Fibroblast of the aortic adventitia (primary cell): ENCODE measurements around the gene HSPA12A. TPM values are rescaled to one million over a fixed set of nuclear protein-coding genes. Genes with fewer than 3 reads are reported as not detected.

Source experiments
- DNase-seq: peaks from one replicate; pipeline ENCODE4 v3.0.0-alpha.2; 2010; ENCODE audit warnings: low read depth
- H3K4me3 ChIP-seq: 2 replicates; pipeline ENCODE4 v1.5.1; 2011; ENCODE audit warnings: low read depth, mild to moderate bottlenecking, control low read depth, low read length, moderate library complexity
- total RNA-seq: library from RNA; depleted of rRNA; stranded (reverse); fragments of >200 nt; gene quantifications from 2 replicates; pipeline ENCODE4 v1.2.3, GENCODE V29; 2012; ENCODE audit warnings: low replicate concordance
- TF ChIP-seq, protein P1 (sequence below): IDR thresholded peaks from 2 replicates; pipeline ENCODE4 v1.5.1; 2011; ENCODE audit warnings: mild to moderate bottlenecking, low read length, control low read depth, inconsistent platforms; ENCODE audit not compliant: insufficient read depth

HSPA12A gene
- total RNA-seq, 1 donor: 10.3 TPM

GRCh38 chr10:116723428-116724281 is 18.7 kb downstream of the HSPA12A start:
- DNase-seq: no peak
- H3K4me3 ChIP-seq: no peak overlapping the region
- TF ChIP-seq, protein P1, sequence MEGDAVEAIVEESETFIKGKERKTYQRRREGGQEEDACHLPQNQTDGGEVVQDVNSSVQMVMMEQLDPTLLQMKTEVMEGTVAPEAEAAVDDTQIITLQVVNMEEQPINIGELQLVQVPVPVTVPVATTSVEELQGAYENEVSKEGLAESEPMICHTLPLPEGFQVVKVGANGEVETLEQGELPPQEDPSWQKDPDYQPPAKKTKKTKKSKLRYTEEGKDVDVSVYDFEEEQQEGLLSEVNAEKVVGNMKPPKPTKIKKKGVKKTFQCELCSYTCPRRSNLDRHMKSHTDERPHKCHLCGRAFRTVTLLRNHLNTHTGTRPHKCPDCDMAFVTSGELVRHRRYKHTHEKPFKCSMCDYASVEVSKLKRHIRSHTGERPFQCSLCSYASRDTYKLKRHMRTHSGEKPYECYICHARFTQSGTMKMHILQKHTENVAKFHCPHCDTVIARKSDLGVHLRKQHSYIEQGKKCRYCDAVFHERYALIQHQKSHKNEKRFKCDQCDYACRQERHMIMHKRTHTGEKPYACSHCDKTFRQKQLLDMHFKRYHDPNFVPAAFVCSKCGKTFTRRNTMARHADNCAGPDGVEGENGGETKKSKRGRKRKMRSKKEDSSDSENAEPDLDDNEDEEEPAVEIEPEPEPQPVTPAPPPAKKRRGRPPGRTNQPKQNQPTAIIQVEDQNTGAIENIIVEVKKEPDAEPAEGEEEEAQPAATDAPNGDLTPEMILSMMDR: no peak

GRCh38 chr10:116722736-116723427 is 19.5 kb downstream of the HSPA12A start:
- TF ChIP-seq, protein P1: no peak
- DNase-seq: no peak
- no peak overlapping the region for H3K4me3 ChIP-seq

DNA sequence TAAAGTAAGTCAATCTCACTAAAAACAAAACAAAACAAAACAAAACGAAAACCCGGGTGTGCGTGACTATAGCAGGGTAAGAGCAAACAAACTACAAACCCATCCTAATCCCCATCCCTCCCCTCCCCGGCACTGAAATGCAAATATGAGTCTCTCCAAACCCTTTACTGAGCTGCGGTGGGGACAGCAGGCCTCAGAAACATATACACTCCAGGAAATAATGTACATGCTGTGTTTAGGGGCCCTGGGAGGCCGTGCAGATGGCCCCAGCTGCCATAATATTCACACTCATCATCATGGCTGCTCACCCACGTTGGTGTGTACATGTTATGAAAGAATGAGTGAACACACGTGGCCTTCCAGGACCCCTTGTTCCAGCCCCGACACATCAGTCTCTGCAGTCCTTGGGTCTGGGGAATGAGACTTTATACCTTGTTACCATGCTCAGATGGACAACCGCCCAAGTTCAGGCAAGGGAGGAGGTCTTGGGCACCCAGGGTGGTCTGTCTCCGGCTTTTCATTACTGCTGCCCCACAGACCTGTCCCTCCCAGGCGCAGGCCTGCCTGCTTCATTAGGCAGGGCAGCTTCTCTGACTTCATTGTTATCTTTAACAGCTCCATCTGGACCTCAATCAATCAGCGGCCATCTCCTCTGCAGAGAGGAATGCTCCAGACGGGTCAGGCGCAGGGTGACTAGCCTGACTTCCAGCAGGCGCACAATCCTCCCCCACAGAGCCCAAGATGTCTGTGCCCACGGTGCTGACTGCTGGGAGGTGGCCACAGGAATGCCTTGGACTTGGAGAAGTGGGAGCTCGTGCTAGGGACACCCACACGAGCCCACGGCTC is 20.6 kb downstream of the HSPA12A start:
- TF ChIP-seq, protein P1: no peak
- no peak for DNase-seq
- no peak overlapping the region for H3K4me3 ChIP-seq

- TF ChIP-seq, protein P1: no peak
- no peak for DNase-seq
- no peak overlapping the region for H3K4me3 ChIP-seq
Measured at GRCh38 chr10:116720668-116721546, 21.5 kb downstream of the HSPA12A start.

DNA sequence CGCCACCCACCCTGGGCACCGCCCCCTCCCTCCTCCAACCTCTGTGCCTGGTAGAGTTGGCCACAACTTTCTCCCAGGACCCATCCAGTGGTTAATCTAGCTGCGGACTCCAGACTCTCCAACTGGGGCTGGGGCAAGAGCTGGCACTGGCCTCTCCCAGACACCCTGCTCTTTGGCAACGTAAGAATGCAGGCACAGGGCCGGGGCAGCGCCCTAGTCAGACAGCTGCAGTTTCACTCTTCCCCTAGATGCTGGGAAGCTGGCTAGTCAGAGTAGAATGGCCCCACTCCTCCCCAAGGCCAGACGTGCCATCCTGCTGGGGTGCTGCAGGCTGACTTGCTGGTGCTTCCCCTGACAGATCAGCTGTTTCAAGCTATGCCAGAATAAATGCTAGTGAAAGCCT is 22.1 kb downstream of the HSPA12A start:
- TF ChIP-seq, protein P1: no peak
- no peak for DNase-seq
- no peak overlapping the region for H3K4me3 ChIP-seq

- DNase-seq: no peak
- no peak overlapping the region for H3K4me3 ChIP-seq
- TF ChIP-seq, protein P1: no peak
Measured at GRCh38 chr10:116719804-116720203, 22.6 kb downstream of the HSPA12A start.
